Endothelial cell of umbilical vein (primary cell): Measurements from ENCODE around the gene RAB31. TPM values are rescaled to one million over a fixed set of nuclear protein-coding genes. Genes with fewer than 3 reads are reported as not detected.

Source experiments
- BruUV-seq: library from RNA; stranded (reverse); fragments of 400-500 nt; replicated peaks from 2 replicates; lab custom pipeline; 2021; lab: Mats Ljungman, UMichigan
- CTCF ChIA-PET: fragments of 300-600, 350-600 bp; sonication (Branson Sonifier 250); formaldehyde crosslinking; loops from one replicate; lab custom pipeline; 2021; ENCODE audit warnings: antibody characterized with exemption, inconsistent platforms; lab: Charles Lee
- POLR2A ChIA-PET: fragments of 300-600, 350-600 bp; sonication (Branson Sonifier 250); formaldehyde crosslinking; loops from one replicate; lab custom pipeline; 2021; ENCODE audit warnings: antibody characterized with exemption, inconsistent platforms; lab: Charles Lee
- DNase-seq: peaks from one replicate; pipeline ENCODE4 v3.0.0-alpha.2; 2011; ENCODE audit warnings: low read depth, low spot score
- FAIRE-seq: peaks from 2 replicates; lab custom pipeline; 2011; peaks lifted over from hg19 to GRCh38; lab: Jason Lieb, UNC
- H2AFZ ChIP-seq: 2 replicates; pipeline ENCODE4 v1.6.0; 2012; ENCODE audit warnings: low read depth, low read length, control low read depth, inconsistent platforms
- H3K27ac ChIP-seq: 2 replicates; pipeline ENCODE4 v1.5.1; 2011; ENCODE audit warnings: low read depth, mild to moderate bottlenecking, control low read depth, low read length, moderate library complexity; ENCODE audit not compliant: insufficient read depth
- H3K27me3 ChIP-seq, 2 experiments: 2 replicates each; pipeline versions ENCODE4 v1.6.0 to v1.6.1; 2011; ENCODE audit warnings: low read length in 2 of 2, mixed read lengths in 1 of 2; ENCODE audit not compliant: control insufficient read depth in 2 of 2, insufficient read depth in 2 of 2
- H3K36me3 ChIP-seq, 2 experiments: 2 replicates in 1 of 2; 3 replicates in 1 of 2; pipeline ENCODE4 v1.5.1; 2011; ENCODE audit warnings: low read length in 2 of 2, mild to moderate bottlenecking in 1 of 2, moderate library complexity in 1 of 2; ENCODE audit not compliant: control insufficient read depth in 2 of 2, insufficient read depth in 2 of 2; ENCODE audit errors: extremely low read depth in 1 of 2
- H3K4me1 ChIP-seq: 3 replicates; pipeline ENCODE4 v1.5.1; 2011; ENCODE audit warnings: mild to moderate bottlenecking, low read length; ENCODE audit not compliant: control insufficient read depth, insufficient read depth; ENCODE audit errors: extremely low read depth
- H3K4me2 ChIP-seq: 2 replicates; pipeline ENCODE4 v1.6.1; 2011; ENCODE audit warnings: low read length, control low read depth, mixed read lengths; ENCODE audit not compliant: insufficient read depth
- H3K4me3 ChIP-seq, 3 experiments: fragments of 200-600 bp in 1 of 3; sonication (generic), shearing (Covaris generic) in 1 of 3; replicated peaks in 1 of 3; 2 replicates each; pipeline ENCODE4 v1.5.1; 2011 to 2016; ENCODE audit warnings: control low read depth in 3 of 3, low read length in 3 of 3, mild to moderate bottlenecking in 2 of 3, inconsistent platforms in 1 of 3, low read depth in 1 of 3, moderate library complexity in 1 of 3; ENCODE audit not compliant: insufficient read depth in 1 of 3
- H3K79me2 ChIP-seq: 2 replicates; pipeline ENCODE4 v1.6.0; 2012; ENCODE audit warnings: low read length, inconsistent platforms; ENCODE audit not compliant: control insufficient read depth, insufficient read depth
- H3K9ac ChIP-seq: replicated peaks from 2 replicates; pipeline ENCODE3; 2011; ENCODE audit warnings: low read length, control low read depth; ENCODE audit not compliant: insufficient read depth; ENCODE audit errors: extremely low read depth
- H3K9me1 ChIP-seq: replicated peaks from 3 replicates; pipeline ENCODE4 v1.6.0; 2011; ENCODE audit warnings: mild to moderate bottlenecking, low read length; ENCODE audit not compliant: control insufficient read depth, insufficient read depth; ENCODE audit errors: extremely low read depth
- H3K9me3 ChIP-seq: replicated peaks from 2 replicates; pipeline ENCODE4 v1.5.1; 2012; ENCODE audit warnings: low read length, inconsistent platforms; ENCODE audit not compliant: control insufficient read depth, insufficient read depth
- H4K20me1 ChIP-seq: replicated peaks from 2 replicates; pipeline ENCODE3; 2011; ENCODE audit warnings: mild to moderate bottlenecking, low read length; ENCODE audit not compliant: control insufficient read depth, insufficient read depth; ENCODE audit errors: extremely low read depth
- CTCF ChIP-seq, 2 donors: IDR thresholded peaks; 1 replicate in 1 of 2; 2 replicates in 1 of 2; pipeline ENCODE4 v1.5.1; 2011; ENCODE audit warnings: low read length in 2 of 2, mild to moderate bottlenecking in 2 of 2, moderate library complexity in 2 of 2, control low read depth in 1 of 2, inconsistent platforms in 1 of 2, low read depth in 1 of 2; ENCODE audit not compliant: insufficient read depth in 1 of 2; ENCODE audit errors: extremely low read depth in 1 of 2
- EZH2 ChIP-seq: IDR thresholded peaks from 2 replicates; pipeline ENCODE4 v1.6.1; 2012; ENCODE audit warnings: borderline replicate concordance, low read depth, mild to moderate bottlenecking, moderate library complexity, low read length, inconsistent platforms; ENCODE audit not compliant: severe bottlenecking
- FOS ChIP-seq: IDR thresholded peaks from 2 replicates; pipeline ENCODE4 v1.6.1; 2011; ENCODE audit warnings: mild to moderate bottlenecking, low read length, moderate library complexity, borderline replicate concordance; ENCODE audit not compliant: insufficient read depth
- GATA2 ChIP-seq: IDR thresholded peaks from 2 replicates; pipeline ENCODE4 v1.7.0; 2011; ENCODE audit warnings: low read depth, mild to moderate bottlenecking, moderate library complexity, mixed read lengths, low read length; ENCODE audit not compliant: insufficient read length, insufficient read depth
- JUN ChIP-seq: IDR thresholded peaks from 2 replicates; pipeline ENCODE4 v1.6.1; 2011; ENCODE audit warnings: borderline replicate concordance, low read depth; ENCODE audit not compliant: insufficient read length, insufficient read depth
- MAX ChIP-seq: IDR thresholded peaks from 2 replicates; pipeline ENCODE4 v1.6.1; 2011; ENCODE audit not compliant: insufficient read depth, insufficient read length
- MYC ChIP-seq: IDR thresholded peaks from one replicate; pipeline ENCODE4 v1.6.1; 2011; ENCODE audit warnings: mild to moderate bottlenecking, low read depth, low read length
- POLR2A ChIP-seq: IDR thresholded peaks from 2 replicates; pipeline ENCODE4 v1.6.1; 2012; ENCODE audit warnings: low read depth, mild to moderate bottlenecking, control low read depth, low read length
- POLR2AphosphoS5 ChIP-seq: IDR thresholded peaks from 2 replicates; pipeline ENCODE4 v1.6.1; 2012; ENCODE audit warnings: low read depth, mild to moderate bottlenecking, control low read depth, low read length, moderate library complexity; ENCODE audit not compliant: insufficient read depth
- dilution Hi-C: fragments of 300-500 bp; cut with MboI; formaldehyde crosslinking; loops from one replicate; pipeline ENCODE4 v1.15.0; 2019; ENCODE audit warnings: low sequenced_read_pairs; ENCODE audit not compliant: extremely low pct_ligation_motif_present
- intact Hi-C: fragments of 100-400 bp; cut with micrococcal nuclease; formaldehyde crosslinking; loops from one replicate; pipeline ENCODE4 v1.10.0; 2022
- polyA plus RNA-seq, 4 experiments: library from polyadenylated mRNA; depleted of rRNA in 3 of 4; stranded (reverse) in 3 of 4; unstranded in 1 of 4; fragments of >200 nt; gene quantifications; 2 replicates each; pipeline versions ENCODE4 v1.2.1 to v1.2.3, GENCODE V29; 2011 to 2012; ENCODE audit warnings: missing spikeins in 1 of 4
- total RNA-seq: library from RNA; stranded (reverse); gene quantifications from 2 replicates; pipeline ENCODE4 v1.2.3, GENCODE V29; 2021

Gene RAB31
- total and polyA plus RNA-seq, 2 donors (not counting 3 experiments of a cell fraction or from before 2014, with no cell fraction given), result 30.5 TPM

GRCh38 chr18:9742524-9743131 lies 34.5 kb downstream of the RAB31 start:
- intact Hi-C loops (loop anchor here (1.0 kb wide), 5 partner anchors 13 to 171 kb away; no protein-coding TSS in a partner anchor), dilution Hi-C loops (no loop called here)
- peak overlapping the region; percentile 41 for H3K9ac ChIP-seq
- BruUV-seq, result TSS peak; percentile 44
- ChIA-PET POLR2A (interaction anchor here (0.9 kb wide), 1 partner anchor 127 kb away, joined by 3 read pairs; no protein-coding TSS in a partner anchor), CTCF (interaction anchor here (0.9 to 1.4 kb wide), 7 partner anchors 9 to 208 kb away, joined by 3 to 7 read pairs (median 4); partner anchors contain the start of gene RAB31)
- peak overlapping the region; percentile 83 for H3K27ac ChIP-seq
- no peaks in the 10 kb centered on the region for H3K9me1 ChIP-seq
- peak overlapping the region in 2 of 3 experiments; percentile 10 to 18 for H3K4me3 ChIP-seq
- TF ChIP-seq CTCF (IDR thresholded peaks at IDR 0.05; ENCODE audit: extremely low read depth in 1 of 2, insufficient read depth in 1 of 2, low read depth in 1 of 2, low read length in 2 of 2) (no peak), POLR2AphosphoS5 (no peak), JUN (no peak), GATA2 (no peak), EZH2 (no peak), FOS (no peak), MYC (no peak), MAX (no peak), POLR2A (no peak)
- H3K9me3 ChIP-seq, result no peaks in the 10 kb centered on the region
- no peaks in the 10 kb centered on the region for H4K20me1 ChIP-seq
- H2AFZ ChIP-seq, result no peak overlapping the region
- H3K27me3 ChIP-seq, result no peaks in the 10 kb centered on the region
- no peaks in the 10 kb centered on the region for H3K36me3 ChIP-seq
- H3K4me2 ChIP-seq, result peak overlapping the region; percentile 81
- DNase-seq (peak; percentile 70), FAIRE-seq (peak; percentile 81)
- H3K4me1 ChIP-seq, result peaks cover 38% of the 10 kb centered on the region
- H3K79me2 ChIP-seq, result peaks cover 2% of the 10 kb centered on the region
